Activated naive CD4-positive, alpha-beta T cell treated with anti-CD3 and anti-CD28 coated beads, Interleukin-2, amount 10 ng/mL, durations not matched to agents 7 days and 5 days (primary cell): ENCODE data around the gene COX4I1.
A peak's percentile ranks its signal among the peaks of the same experiment; 100 is the strongest.

Source experiments
- CTCF ChIA-PET: fragments of 350-600 bp; sonication (Branson Sonifier 250); formaldehyde crosslinking; loops from one replicate; lab custom pipeline; 2021; ENCODE audit warnings: antibody characterized with exemption; lab: Charles Lee
- DNase-seq: peaks from one replicate; pipeline ENCODE4 v3.0.0-alpha.2; 2020
- H3K27ac Mint-ChIP-seq: one replicate; pipeline ENCODE4 v1.8.0; 2021; ENCODE audit warnings: mild to moderate bottlenecking, moderate library complexity, mixed read lengths
- H3K27me3 Mint-ChIP-seq: one replicate; pipeline ENCODE4 v1.8.0; 2021; ENCODE audit warnings: mild to moderate bottlenecking, mixed read lengths
- H3K36me3 Mint-ChIP-seq: one replicate; pipeline ENCODE4 v1.8.0; 2021; ENCODE audit warnings: mixed read lengths
- H3K4me1 Mint-ChIP-seq: one replicate; pipeline ENCODE4 v1.8.0; 2021; ENCODE audit warnings: mixed read lengths
- H3K4me3 Mint-ChIP-seq: one replicate; pipeline ENCODE4 v1.8.0; 2021; ENCODE audit warnings: mild to moderate bottlenecking, moderate library complexity, mixed read lengths
- H3K9me3 Mint-ChIP-seq: one replicate; pipeline ENCODE4 v1.8.0; 2021; ENCODE audit warnings: mixed read lengths

COX4I1 gene

GRCh38 chr16:85799497-85800320 is at the start of gene COX4I1, which contains the start of gene EMC8:
TSS of gene COX4I1 (plus strand) at chr16:85799695. CDS start at chr16:85801206, 1,511 bp downstream.
TSS of gene EMC8 (minus strand) at chr16:85799544. CDS start at chr16:85799295, 249 bp downstream.
- Mint-ChIP-seq H3K4me3 (peak within 1 kb of the TSS; percentile 90), H3K27ac (peak within 1 kb of the TSS; percentile 95), H3K4me1 (peaks cover 53% of the 10 kb centered on the region), H3K27me3 (no peaks in the 10 kb centered on the region), H3K9me3 (no peaks in the 10 kb centered on the region), H3K36me3 (peaks cover 42% of the 10 kb centered on the region)
- CTCF ChIA-PET, result interaction anchor here (1.0 to 2.0 kb wide), 2 partner anchors 20 to 189 kb away, joined by 3 to 5 read pairs; no protein-coding TSS in a partner anchor
- peak; percentile 95 for DNase-seq

GRCh38 chr16:85749771-85750145 is 49.7 kb upstream of the COX4I1 start:
- peaks cover 11% of the 10 kb centered on the region for H3K4me1 Mint-ChIP-seq
- H3K4me3 Mint-ChIP-seq, result peak overlapping the region; percentile 66
- DNase-seq, result peak; percentile 24
- no peaks in the 10 kb centered on the region for H3K9me3 Mint-ChIP-seq
- H3K27ac Mint-ChIP-seq, result no peak overlapping the region
- no peaks in the 10 kb centered on the region for H3K36me3 Mint-ChIP-seq
- H3K27me3 Mint-ChIP-seq, result peaks cover 83% of the 10 kb centered on the region
- CTCF ChIA-PET, result no interaction called here

- Mint-ChIP-seq H3K4me3 (peak overlapping the region; percentile 66), H3K27me3 (peaks cover 82% of the 10 kb centered on the region), H3K4me1 (peaks cover 11% of the 10 kb centered on the region), H3K9me3 (no peaks in the 10 kb centered on the region), H3K36me3 (no peaks in the 10 kb centered on the region), H3K27ac (no peak overlapping the region)
- CTCF ChIA-PET, result no interaction called here
- DNase-seq, result peak; percentile 38
These were observed 49.2 kb upstream of the COX4I1 start for GRCh38 chr16:85750146-85750826.

- Mint-ChIP-seq H3K4me1 (peaks cover 11% of the 10 kb centered on the region), H3K4me3 (peak within 1 kb of the TSS; percentile 66), H3K36me3 (no peaks in the 10 kb centered on the region), H3K27ac (no peak within 1 kb of the TSS), H3K9me3 (no peaks in the 10 kb centered on the region), H3K27me3 (peaks cover 80% of the 10 kb centered on the region)
- DNase-seq, result peak; percentile 30
- CTCF ChIA-PET, result no interaction called here
These were observed 48.4 kb upstream of the COX4I1 start, which contains the start of gene C16orf74 for GRCh38 chr16:85750827-85751697. TSS of gene C16orf74 (minus strand) at chr16:85751096. CDS start at chr16:85735217, 15,879 bp downstream.

- peaks cover 10% of the 10 kb centered on the region for H3K4me1 Mint-ChIP-seq
- no peak overlapping the region for H3K27ac Mint-ChIP-seq
- peaks cover 81% of the 10 kb centered on the region for H3K27me3 Mint-ChIP-seq
- H3K4me3 Mint-ChIP-seq, result no peak overlapping the region
- no peaks in the 10 kb centered on the region for H3K9me3 Mint-ChIP-seq
- no peaks in the 10 kb centered on the region for H3K36me3 Mint-ChIP-seq
- CTCF ChIA-PET, result no interaction called here
- no peak for DNase-seq
These were observed 47.6 kb upstream of the COX4I1 start for GRCh38 chr16:85751698-85752501.

- Mint-ChIP-seq H3K27ac (no peak overlapping the region), H3K4me3 (no peak overlapping the region), H3K36me3 (no peaks in the 10 kb centered on the region), H3K9me3 (no peaks in the 10 kb centered on the region), H3K4me1 (peaks cover 7% of the 10 kb centered on the region), H3K27me3 (peaks cover 83% of the 10 kb centered on the region)
- no peak for DNase-seq
- CTCF ChIA-PET, result no interaction called here
These were observed 46.7 kb upstream of the COX4I1 start for GRCh38 chr16:85752511-85753420.

GRCh38 chr16:85753559-85753958 is 45.9 kb upstream of the COX4I1 start:
- H3K4me1 Mint-ChIP-seq, result peaks cover 7% of the 10 kb centered on the region
- H3K27me3 Mint-ChIP-seq, result peaks cover 75% of the 10 kb centered on the region
- CTCF ChIA-PET, result no interaction called here
- H3K27ac Mint-ChIP-seq, result no peak overlapping the region
- DNase-seq, result no peak
- no peaks in the 10 kb centered on the region for H3K9me3 Mint-ChIP-seq
- H3K4me3 Mint-ChIP-seq, result no peak overlapping the region
- no peaks in the 10 kb centered on the region for H3K36me3 Mint-ChIP-seq

- DNase-seq, result no peak
- CTCF ChIA-PET, result interaction anchor here (1.3 kb wide), 1 partner anchor 95 kb away, joined by 4 read pairs; no protein-coding TSS in a partner anchor
- Mint-ChIP-seq H3K4me1 (peaks cover 10% of the 10 kb centered on the region), H3K27me3 (peaks cover 75% of the 10 kb centered on the region), H3K9me3 (no peaks in the 10 kb centered on the region), H3K27ac (no peak overlapping the region), H3K36me3 (no peaks in the 10 kb centered on the region), H3K4me3 (no peak overlapping the region)
These were observed 45.5 kb upstream of the COX4I1 start for GRCh38 chr16:85753976-85754375.

- H3K9me3 Mint-ChIP-seq, result no peaks in the 10 kb centered on the region
These were observed 45.1 kb upstream of the COX4I1 start for GRCh38 chr16:85754413-85754812.

GRCh38 chr16:85755929-85756768 is 43.3 kb upstream of the COX4I1 start:
- peaks cover 8% of the 10 kb centered on the region for H3K4me1 Mint-ChIP-seq
- no peak overlapping the region for H3K4me3 Mint-ChIP-seq
- DNase-seq, result no peak
- no peaks in the 10 kb centered on the region for H3K9me3 Mint-ChIP-seq
- CTCF ChIA-PET, result no interaction called here
- no peaks in the 10 kb centered on the region for H3K36me3 Mint-ChIP-seq
- no peak overlapping the region for H3K27ac Mint-ChIP-seq
- peaks cover 79% of the 10 kb centered on the region for H3K27me3 Mint-ChIP-seq

More at GRCh38 chr16:85754413-85754812, 45.1 kb upstream of the COX4I1 start:
- CTCF ChIA-PET, result interaction anchor here (1.3 kb wide), 1 partner anchor 96 kb away, joined by 4 read pairs; no protein-coding TSS in a partner anchor
- peaks cover 76% of the 10 kb centered on the region for H3K27me3 Mint-ChIP-seq
- no peak overlapping the region for H3K27ac Mint-ChIP-seq
- peaks cover 13% of the 10 kb centered on the region for H3K4me1 Mint-ChIP-seq
- no peak overlapping the region for H3K4me3 Mint-ChIP-seq
- no peaks in the 10 kb centered on the region for H3K36me3 Mint-ChIP-seq
- no peak for DNase-seq

GRCh38 chr16:85757341-85757822 is 42.1 kb upstream of the COX4I1 start:
- CTCF ChIA-PET, result no interaction called here
- H3K27me3 Mint-ChIP-seq, result peaks cover 70% of the 10 kb centered on the region
- H3K4me1 Mint-ChIP-seq, result peaks cover 7% of the 10 kb centered on the region
- H3K27ac Mint-ChIP-seq, result no peak overlapping the region
- H3K36me3 Mint-ChIP-seq, result no peaks in the 10 kb centered on the region
- no peak for DNase-seq
- no peak overlapping the region for H3K4me3 Mint-ChIP-seq
- no peaks in the 10 kb centered on the region for H3K9me3 Mint-ChIP-seq
